ENCODE data around the gene SLC15A3.

Gene SLC15A3

GRCh38 chr11:60982184-60982583 is 30.2 kb upstream of the SLC15A3 start:
- Histone ChIP-seq H3F3A (ENCODE audit: insufficient read depth, low read length) (no peaks in the 10 kb centered on the region), H3K27ac (ENCODE audit: low read depth, low read length, poor library complexity, severe bottlenecking) (no peak overlapping the region), H3K9me2 (ENCODE audit: low read depth, low read length) (no peaks in the 10 kb centered on the region), H3K36me3 (ENCODE audit: insufficient read depth, low read length) (no peaks in the 10 kb centered on the region), H3K4me2 (ENCODE audit: low read length) (no peak overlapping the region), H3K27me3 (ENCODE audit: insufficient read depth, low read length) (no peaks in the 10 kb centered on the region; the same call in 1 of the 2 replicates), H3K9ac (ENCODE audit: low read length) (no peak overlapping the region), H3K4me3 (ENCODE audit: low read depth, low read length, poor library complexity, severe bottlenecking) (no peak overlapping the region), H4K20me1 (ENCODE audit: insufficient read depth, low read length) (no peaks in the 10 kb centered on the region), H3K9me3 (ENCODE audit: low read length) (no peaks in the 10 kb centered on the region), H3K4me1 (ENCODE audit: insufficient read depth, low read length, severe bottlenecking) (peaks cover 13% of the 10 kb centered on the region), H2AFZ (ENCODE audit: low read length) (no peak overlapping the region), H3K79me2 (ENCODE audit: insufficient read depth, low read length) (no peaks in the 10 kb centered on the region)
- TF ChIP-seq EZH2 (IDR thresholded peaks at IDR 0.05; ENCODE audit: borderline replicate concordance, low read length), result no peak
- TF ChIP-seq, protein P1, sequence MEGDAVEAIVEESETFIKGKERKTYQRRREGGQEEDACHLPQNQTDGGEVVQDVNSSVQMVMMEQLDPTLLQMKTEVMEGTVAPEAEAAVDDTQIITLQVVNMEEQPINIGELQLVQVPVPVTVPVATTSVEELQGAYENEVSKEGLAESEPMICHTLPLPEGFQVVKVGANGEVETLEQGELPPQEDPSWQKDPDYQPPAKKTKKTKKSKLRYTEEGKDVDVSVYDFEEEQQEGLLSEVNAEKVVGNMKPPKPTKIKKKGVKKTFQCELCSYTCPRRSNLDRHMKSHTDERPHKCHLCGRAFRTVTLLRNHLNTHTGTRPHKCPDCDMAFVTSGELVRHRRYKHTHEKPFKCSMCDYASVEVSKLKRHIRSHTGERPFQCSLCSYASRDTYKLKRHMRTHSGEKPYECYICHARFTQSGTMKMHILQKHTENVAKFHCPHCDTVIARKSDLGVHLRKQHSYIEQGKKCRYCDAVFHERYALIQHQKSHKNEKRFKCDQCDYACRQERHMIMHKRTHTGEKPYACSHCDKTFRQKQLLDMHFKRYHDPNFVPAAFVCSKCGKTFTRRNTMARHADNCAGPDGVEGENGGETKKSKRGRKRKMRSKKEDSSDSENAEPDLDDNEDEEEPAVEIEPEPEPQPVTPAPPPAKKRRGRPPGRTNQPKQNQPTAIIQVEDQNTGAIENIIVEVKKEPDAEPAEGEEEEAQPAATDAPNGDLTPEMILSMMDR (IDR thresholded peaks at IDR 0.05; ENCODE audit: low read length), result no peak

GRCh38 chr11:60981515-60981914 is 29.5 kb upstream of the SLC15A3 start:
- no peak overlapping the region for H3K9ac ChIP-seq (ENCODE audit: low read length)
- H3F3A ChIP-seq (ENCODE audit: insufficient read depth, low read length), result no peaks in the 10 kb centered on the region
- no peaks in the 10 kb centered on the region for H4K20me1 ChIP-seq (ENCODE audit: insufficient read depth, low read length)
- no peak overlapping the region for H3K27ac ChIP-seq (ENCODE audit: low read depth, low read length, poor library complexity, severe bottlenecking)
- H3K9me3 ChIP-seq (ENCODE audit: low read length), result no peaks in the 10 kb centered on the region
- no peak overlapping the region for H3K4me2 ChIP-seq (ENCODE audit: low read length)
- H3K36me3 ChIP-seq (ENCODE audit: insufficient read depth, low read length), result no peaks in the 10 kb centered on the region
- no peaks in the 10 kb centered on the region for H3K79me2 ChIP-seq (ENCODE audit: insufficient read depth, low read length)
- H2AFZ ChIP-seq (ENCODE audit: low read length), result no peak overlapping the region
- no peaks in the 10 kb centered on the region for H3K9me2 ChIP-seq (ENCODE audit: low read depth, low read length)
- H3K4me3 ChIP-seq (ENCODE audit: low read depth, low read length, poor library complexity, severe bottlenecking), result no peak overlapping the region
- H3K4me1 ChIP-seq (ENCODE audit: insufficient read depth, low read length, severe bottlenecking), result peaks cover 12% of the 10 kb centered on the region
- H3K27me3 ChIP-seq (ENCODE audit: insufficient read depth, low read length), result no peaks in the 10 kb centered on the region; the same call in 1 of the 2 replicates
- TF ChIP-seq, protein P1 (IDR thresholded peaks at IDR 0.05; ENCODE audit: low read length), result no peak
- no peak for TF ChIP-seq EZH2 (IDR thresholded peaks at IDR 0.05; ENCODE audit: borderline replicate concordance, low read length)

- no peaks in the 10 kb centered on the region for H3K27me3 ChIP-seq (ENCODE audit: insufficient read depth, low read length)
- H3K4me3 ChIP-seq (ENCODE audit: low read depth, low read length, poor library complexity, severe bottlenecking), result no peak overlapping the region
- no peak overlapping the region for H2AFZ ChIP-seq (ENCODE audit: low read length)
- no peaks in the 10 kb centered on the region for H3K9me3 ChIP-seq (ENCODE audit: low read length)
- H3K27ac ChIP-seq (ENCODE audit: low read depth, low read length, poor library complexity, severe bottlenecking), result no peak overlapping the region
- no peaks in the 10 kb centered on the region for H3K9me2 ChIP-seq (ENCODE audit: low read depth, low read length)
- no peaks in the 10 kb centered on the region for H3K79me2 ChIP-seq (ENCODE audit: insufficient read depth, low read length)
- TF ChIP-seq, protein P1 (IDR thresholded peaks at IDR 0.05; ENCODE audit: low read length), result no peak
- TF ChIP-seq EZH2 (IDR thresholded peaks at IDR 0.05; ENCODE audit: borderline replicate concordance, low read length), result no peak
- no peak overlapping the region for H3K9ac ChIP-seq (ENCODE audit: low read length)
- no peaks in the 10 kb centered on the region for H3F3A ChIP-seq (ENCODE audit: insufficient read depth, low read length)
- no peak overlapping the region for H3K4me2 ChIP-seq (ENCODE audit: low read length)
- no peaks in the 10 kb centered on the region for H3K36me3 ChIP-seq (ENCODE audit: insufficient read depth, low read length)
- H3K4me1 ChIP-seq (ENCODE audit: insufficient read depth, low read length, severe bottlenecking), result peaks cover 4% of the 10 kb centered on the region
- no peaks in the 10 kb centered on the region for H4K20me1 ChIP-seq (ENCODE audit: insufficient read depth, low read length)
Observed at GRCh38 chr11:60978546-60979380, 26.8 kb upstream of the SLC15A3 start.
